Bronchial epithelial cell (primary cell): Measurements from ENCODE around the gene LDLRAP1. TPM values are rescaled to one million over a fixed set of nuclear protein-coding genes. Genes with fewer than 3 reads are reported as not detected.

ENCODE experiments used
- DNase-seq: peaks from one replicate; pipeline ENCODE4 v3.0.0-alpha.2; 2010; ENCODE audit warnings: low read depth
- FAIRE-seq: peaks from 2 replicates; lab custom pipeline; 2011; peaks lifted over from hg19 to GRCh38; lab: Jason Lieb, UNC
- H3K27me3 ChIP-seq: 2 replicates; pipeline ENCODE4 v1.5.1; 2011; ENCODE audit warnings: low read length; ENCODE audit not compliant: control insufficient read depth, insufficient read depth
- H3K36me3 ChIP-seq: 2 replicates; pipeline ENCODE4 v1.5.1; 2011; ENCODE audit warnings: low read length; ENCODE audit not compliant: control insufficient read depth, insufficient read depth
- H3K4me3 ChIP-seq: 2 replicates; pipeline ENCODE4 v1.5.1; 2011; ENCODE audit warnings: mild to moderate bottlenecking, low read depth, low read length, control low read depth
- CTCF ChIP-seq: IDR thresholded peaks from 2 replicates; pipeline ENCODE4 v1.5.1; 2011; ENCODE audit warnings: mild to moderate bottlenecking, moderate library complexity, low read length, control low read depth, inconsistent platforms; ENCODE audit not compliant: insufficient read depth, severe bottlenecking
- total RNA-seq: library from RNA; depleted of rRNA; stranded (reverse); fragments of >200 nt; gene quantifications from 2 replicates; pipeline ENCODE4 v1.2.1, GENCODE V29; 2014

LDLRAP1 gene
- total RNA-seq, 1 donor from 2014 or later: 17.1 TPM

- TF ChIP-seq CTCF: no peak
- no peaks in the 10 kb centered on the region for H3K27me3 ChIP-seq
- no peak for FAIRE-seq
- peaks cover 4% of the 10 kb centered on the region for H3K36me3 ChIP-seq
- no peak overlapping the region for H3K4me3 ChIP-seq
- DNase-seq: peak; percentile 79
Observed at GRCh38 chr1:25549273-25550154, 6.1 kb downstream of the LDLRAP1 start.

DNA sequence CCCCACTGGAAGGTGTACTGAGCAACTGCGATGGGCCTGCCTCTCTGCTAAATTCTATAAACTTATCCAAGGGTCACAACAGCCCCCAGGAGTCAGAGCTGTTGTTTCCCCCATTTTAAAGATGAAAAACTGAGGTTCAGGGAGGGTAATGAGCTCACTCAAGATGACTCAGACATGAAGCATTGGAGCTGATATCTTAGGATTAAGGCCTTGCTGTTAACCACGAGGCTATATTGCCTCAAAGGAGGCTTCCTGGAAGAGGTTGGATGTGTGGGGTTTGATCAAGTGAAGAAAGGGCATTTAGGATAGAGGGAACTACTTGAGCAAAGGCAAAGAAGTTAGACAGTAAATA, 6.7 kb downstream of the LDLRAP1 start:
- FAIRE-seq: no peak
- DNase-seq: peak; percentile 68
- Histone ChIP-seq H3K36me3 (peaks cover 10% of the 10 kb centered on the region), H3K27me3 (no peaks in the 10 kb centered on the region), H3K4me3 (no peak overlapping the region)
- TF ChIP-seq CTCF: no peak

GRCh38 chr1:25550683-25551310, 7.4 kb downstream of the LDLRAP1 start:
- FAIRE-seq (no peak), DNase-seq (no peak)
- Histone ChIP-seq H3K36me3 (peaks cover 15% of the 10 kb centered on the region), H3K4me3 (no peak overlapping the region), H3K27me3 (no peaks in the 10 kb centered on the region)
- no peak for TF ChIP-seq CTCF

GRCh38 chr1:25553749-25554429, 10.5 kb downstream of the LDLRAP1 start:
- DNase-seq: no peak
- TF ChIP-seq CTCF: no peak
- Histone ChIP-seq H3K27me3 (no peaks in the 10 kb centered on the region), H3K36me3 (peaks cover 21% of the 10 kb centered on the region), H3K4me3 (no peak overlapping the region)
- no peak for FAIRE-seq

- no peaks in the 10 kb centered on the region for H3K27me3 ChIP-seq
- TF ChIP-seq CTCF: no peak
- no peak overlapping the region for H3K4me3 ChIP-seq
- no peak for FAIRE-seq
- no peak for DNase-seq
- peaks cover 23% of the 10 kb centered on the region for H3K36me3 ChIP-seq
Observed at GRCh38 chr1:25554430-25554780, 11.0 kb downstream of the LDLRAP1 start.
